ENCODE data around the gene POLN. TPM values are rescaled to one million over a fixed set of nuclear protein-coding genes. Genes with fewer than 3 reads are reported as not detected.

Gene POLN
- total RNA-seq, 1 experiment from 2014 or later, result 0.50 TPM

DNA sequence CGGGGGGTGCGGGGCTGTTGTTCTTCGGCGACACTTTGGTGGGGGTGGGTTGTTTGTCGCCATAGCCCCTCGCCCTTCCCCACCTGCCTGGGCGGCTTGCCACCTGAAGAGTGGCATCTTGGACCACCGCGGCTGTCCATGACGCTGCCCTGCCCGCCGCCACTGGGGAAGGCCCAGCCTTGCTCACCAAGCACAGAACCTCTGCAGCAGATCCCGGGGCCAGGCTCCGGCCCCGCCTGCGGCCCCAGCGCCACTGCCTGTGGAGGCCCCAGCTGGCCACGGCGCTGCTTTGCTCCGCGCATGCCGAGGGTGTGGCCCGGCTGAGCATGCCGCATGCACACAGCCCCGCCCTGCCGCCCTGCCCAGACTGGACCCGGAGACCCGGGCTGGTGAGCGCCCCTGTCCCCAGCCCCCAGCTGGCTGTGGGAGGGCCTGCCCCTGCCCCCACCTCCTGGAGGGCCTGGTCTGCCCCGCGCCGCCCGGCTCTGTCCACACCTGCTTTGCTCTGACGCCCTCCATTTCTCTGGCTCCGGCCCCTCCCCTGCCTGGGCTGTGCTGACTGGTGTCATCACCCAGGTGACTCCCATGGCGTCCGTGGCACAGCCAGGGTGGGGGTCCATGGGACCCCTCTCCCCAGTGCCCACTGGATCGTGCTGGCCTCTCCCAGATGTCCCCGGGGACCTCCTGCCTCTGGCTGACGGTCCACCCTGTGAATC lies 177.5 kb downstream of the POLN start:
- peak; percentile 43 for DNase-seq (ENCODE audit: extremely low read depth, low read depth)

DNA sequence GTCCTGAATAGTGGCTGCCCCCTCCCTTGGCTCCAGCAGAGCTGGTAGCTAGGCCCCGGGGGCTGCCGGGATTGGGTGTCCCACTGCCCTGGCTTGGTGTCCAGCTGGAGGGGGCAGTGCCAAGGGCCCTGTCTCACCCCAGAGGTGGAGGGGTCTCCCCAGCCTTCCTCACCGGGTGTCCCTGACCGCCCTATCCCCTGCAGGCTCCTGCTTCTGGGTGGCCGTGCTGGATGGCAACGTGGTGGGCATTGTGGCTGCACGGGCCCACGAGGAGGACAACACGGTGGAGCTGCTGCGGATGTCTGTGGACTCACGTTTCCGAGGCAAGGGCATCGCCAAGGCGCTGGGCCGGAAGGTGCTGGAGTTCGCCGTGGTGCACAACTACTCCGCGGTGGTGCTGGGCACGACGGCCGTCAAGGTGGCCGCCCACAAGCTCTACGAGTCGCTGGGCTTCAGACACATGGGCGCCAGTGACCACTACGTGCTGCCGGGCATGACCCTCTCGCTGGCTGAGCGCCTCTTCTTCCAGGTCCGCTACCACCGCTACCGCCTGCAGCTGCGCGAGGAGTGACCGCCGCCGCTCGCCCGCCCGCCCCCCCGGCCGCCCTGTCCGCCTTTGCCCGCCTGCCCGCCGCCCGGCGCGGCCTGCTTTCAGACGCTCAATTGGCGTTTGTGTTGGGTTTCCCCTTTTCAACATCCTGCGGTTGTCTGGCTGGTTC lies 178.2 kb downstream of the POLN start:
- no peak for DNase-seq (ENCODE audit: extremely low read depth, low read depth)

DNA sequence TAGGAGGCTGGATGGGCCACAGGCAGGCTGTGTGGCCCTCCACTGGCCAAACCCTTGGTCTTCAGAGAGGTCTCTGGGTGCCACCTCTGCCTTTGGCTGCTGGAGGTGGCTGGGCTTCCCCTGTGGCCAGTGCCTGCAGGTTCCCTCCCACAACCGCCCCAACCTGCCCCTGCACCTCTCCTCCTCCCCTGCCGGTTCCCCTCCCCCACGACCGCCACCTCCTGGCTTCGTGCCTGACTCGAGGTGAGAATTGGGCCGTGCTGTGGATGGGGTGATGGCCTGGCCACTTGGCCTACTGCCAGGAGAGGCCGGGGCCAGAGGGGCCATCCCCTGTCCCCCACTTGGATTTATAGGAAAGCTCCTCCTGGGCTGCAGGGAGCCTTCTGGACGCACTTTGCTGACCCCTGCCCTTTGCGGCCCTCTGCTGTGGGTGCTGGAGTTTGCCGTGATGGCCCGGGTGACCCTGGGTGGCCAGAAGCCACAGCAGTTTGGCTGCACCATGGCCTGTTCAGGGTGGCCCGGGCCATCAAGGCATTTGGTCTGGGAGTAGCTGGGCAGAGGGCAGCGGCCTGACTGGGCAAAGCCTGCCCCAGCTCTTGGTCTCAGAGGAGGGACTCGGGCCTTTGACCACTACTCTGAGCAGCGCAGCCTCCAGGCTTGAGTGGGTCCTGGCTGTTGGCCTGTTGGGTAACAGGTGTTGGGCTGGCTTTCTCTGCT lies 179.0 kb downstream of the POLN start:
- no peak for DNase-seq (ENCODE audit: extremely low read depth, low read depth)

DNA sequence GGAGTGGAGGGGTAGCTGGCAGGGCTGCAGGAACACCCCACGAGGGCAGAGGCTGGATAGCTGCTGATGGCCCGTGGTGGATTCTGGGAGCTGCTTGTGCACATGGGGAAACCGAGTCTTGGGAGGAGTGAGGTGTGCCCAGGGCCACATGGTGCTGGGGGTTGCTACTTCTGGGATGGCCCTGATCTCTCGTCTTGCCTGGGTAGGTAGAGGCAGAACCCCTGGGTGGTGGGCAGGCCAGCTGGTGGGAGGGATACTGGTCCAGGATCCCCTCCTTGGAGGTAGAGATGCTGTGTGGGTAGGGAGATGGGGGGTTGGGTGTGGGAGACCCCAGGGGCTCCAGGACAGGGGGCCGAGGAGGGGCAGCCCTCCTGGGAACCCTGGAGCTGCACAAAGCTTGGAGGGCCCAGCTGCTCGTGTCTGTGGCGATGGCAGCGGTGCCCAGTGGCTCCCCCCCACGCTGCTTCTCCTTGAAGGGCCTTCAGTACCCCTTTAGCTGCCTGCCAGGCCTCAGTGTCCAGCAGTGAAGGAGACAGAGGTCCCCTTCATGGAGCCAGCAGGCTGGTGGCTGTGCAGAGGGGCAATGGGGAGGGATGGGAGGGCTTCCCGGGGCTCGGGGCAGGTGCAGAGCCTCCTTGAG lies 179.6 kb downstream of the POLN start:
- DNase-seq (ENCODE audit: extremely low read depth, low read depth), result no peak

DNA sequence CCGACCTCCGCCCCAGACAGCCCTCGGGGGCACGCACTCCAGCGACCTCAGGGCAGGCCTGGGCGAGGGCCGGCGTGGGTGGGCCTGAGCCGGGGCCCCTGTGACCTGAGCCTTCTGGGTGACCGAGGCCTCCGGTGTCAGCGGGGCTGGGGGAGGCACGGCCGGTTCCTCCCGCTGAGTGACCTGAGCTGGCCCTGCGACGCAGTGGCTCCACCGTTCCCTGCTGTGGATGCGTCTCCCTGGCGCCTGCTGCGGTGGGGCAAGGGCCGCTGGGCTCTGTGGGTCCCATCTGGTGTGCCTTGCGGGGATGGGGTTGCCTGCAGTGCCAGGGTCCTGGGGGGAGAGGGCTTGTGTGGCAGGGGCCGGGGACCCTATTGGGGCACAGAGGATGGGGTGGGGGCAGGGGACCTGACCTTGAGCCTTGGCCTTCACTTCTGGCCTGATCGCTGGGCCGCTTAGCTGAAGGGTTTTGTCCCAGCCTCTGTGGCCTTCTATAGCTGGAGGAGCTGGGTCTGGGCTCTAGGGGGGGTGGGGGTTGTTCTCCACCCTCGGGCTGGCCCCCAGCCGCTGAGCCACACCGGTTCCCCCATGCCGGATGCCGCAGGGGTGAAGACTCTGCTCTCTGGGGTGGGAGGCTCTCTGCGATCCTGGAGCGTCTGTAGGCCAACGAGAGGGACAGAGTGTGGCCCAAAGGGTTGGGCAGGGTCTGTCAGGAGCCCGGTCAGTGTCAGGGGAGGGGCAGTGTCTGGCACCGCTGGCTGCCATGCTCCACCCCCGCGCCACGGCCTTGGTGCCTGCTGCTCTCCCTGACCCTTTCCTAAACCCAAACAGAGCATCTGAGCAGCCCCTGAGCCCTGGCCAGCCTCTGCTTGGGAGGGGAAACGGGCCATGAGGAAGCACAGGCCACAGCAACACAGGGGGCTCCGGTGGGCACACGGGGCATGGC lies 180.5 kb downstream of the POLN start:
- DNase-seq (ENCODE audit: extremely low read depth, low read depth), result no peak

DNA sequence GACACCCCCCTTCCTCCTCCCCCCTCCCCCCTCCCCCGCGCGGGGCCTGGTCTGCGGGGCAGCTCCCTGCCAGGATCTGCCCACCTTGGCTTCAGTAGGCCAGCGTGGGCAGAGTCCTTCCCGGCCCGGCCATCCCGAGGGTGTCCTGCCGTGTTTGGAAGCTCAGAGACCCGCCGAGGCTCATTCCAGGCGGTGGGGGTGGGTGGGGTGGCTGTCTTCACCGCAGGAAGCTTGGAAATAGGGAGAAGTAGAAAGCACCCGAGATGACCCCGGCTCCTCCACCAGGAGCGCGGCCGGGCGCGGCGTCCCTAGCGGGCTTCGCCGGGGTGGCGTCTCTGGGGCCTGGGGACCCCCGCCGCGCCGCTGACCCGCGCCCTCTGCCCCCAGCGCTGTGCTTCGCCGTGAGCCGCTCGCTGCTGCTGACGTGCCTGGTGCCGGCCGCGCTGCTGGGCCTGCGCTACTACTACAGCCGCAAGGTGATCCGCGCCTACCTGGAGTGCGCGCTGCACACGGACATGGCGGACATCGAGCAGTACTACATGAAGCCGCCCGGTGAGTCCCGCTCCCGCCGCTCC lies 181.2 kb downstream of the POLN start:
- DNase-seq (ENCODE audit: extremely low read depth, low read depth), result no peak

DNA sequence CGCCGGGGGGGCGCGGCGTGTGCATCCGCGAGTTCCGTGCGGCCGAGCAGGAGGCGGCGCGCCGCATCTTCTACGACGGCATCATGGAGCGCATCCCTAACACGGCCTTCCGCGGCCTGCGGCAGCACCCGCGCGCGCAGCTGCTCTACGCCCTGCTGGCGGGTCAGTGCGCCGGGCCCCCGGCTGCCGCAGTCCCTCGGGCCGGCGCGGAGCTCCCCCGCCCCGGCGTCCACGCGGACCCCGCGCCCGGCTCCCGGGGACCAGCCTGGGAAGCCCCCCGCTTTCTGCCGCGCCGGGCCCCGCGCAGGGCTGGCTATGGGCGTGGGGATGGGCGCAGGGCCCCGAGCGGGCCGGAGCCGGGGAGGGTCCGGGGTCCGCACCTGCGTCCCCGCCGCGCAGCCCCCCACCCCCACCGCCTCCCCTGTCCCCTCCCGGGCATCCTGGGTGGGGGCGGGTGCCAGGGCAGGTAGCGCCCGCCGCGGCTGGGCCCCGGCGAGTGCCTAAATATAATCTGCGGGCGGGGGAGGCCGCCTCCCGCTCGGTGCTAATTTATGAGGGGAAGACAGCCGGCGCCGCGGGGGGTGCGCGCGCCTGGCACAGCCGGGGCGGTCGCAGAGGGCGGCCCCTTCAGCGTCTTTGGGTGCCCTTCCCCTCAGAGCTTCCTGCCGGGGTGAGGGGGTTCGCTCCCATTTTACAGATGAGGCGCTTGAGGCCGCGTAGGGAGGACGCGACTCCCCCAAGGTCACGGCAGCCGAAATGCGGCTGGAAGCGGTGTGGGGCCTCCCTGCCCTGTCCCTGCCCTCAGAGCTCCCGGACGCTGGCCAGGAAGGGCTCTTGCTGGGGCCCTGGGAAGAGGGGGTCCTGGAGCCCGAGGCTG lies 182.0 kb downstream of the POLN start:
- DNase-seq (ENCODE audit: extremely low read depth, low read depth), result no peak

DNA sequence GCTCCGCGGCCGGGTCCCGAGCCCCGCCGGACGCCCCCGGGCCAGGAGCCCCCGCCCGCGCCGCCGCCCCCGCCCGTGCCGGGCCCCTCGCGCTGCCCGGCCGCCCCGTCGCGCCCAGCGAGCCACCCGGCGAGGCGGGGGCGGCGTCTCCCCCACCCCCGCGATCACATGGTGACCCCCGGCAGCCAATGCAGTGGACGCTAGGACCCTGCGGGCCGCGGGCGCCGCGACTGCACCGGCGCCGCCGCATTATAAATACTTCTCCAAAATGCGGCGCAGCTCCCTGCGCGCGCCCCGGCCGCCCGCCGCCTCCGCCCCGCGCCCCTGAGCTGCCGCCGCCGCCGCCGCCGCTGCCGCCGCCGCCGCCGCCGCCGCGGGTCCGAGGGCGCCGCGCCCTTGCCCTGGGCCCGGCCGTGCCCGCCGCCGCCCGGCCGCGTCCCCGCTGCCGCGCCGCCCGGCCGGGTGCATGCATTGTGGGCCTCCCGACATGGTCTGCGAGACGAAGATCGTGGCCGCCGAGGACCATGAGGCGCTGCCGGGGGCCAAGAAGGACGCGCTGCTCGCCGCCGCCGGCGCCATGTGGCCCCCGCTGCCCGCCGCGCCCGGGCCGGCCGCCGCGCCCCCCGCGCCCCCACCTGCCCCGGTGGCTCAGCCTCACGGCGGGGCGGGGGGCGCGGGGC lies 182.7 kb downstream of the POLN start, which contains the start of gene NAT8L:
TSS of gene NAT8L (plus strand) at position 282 of the 680 bp plus-strand sequence. CDS start at position 467, 185 bp downstream.
- DNase-seq (ENCODE audit: extremely low read depth, low read depth), result no peak

DNA sequence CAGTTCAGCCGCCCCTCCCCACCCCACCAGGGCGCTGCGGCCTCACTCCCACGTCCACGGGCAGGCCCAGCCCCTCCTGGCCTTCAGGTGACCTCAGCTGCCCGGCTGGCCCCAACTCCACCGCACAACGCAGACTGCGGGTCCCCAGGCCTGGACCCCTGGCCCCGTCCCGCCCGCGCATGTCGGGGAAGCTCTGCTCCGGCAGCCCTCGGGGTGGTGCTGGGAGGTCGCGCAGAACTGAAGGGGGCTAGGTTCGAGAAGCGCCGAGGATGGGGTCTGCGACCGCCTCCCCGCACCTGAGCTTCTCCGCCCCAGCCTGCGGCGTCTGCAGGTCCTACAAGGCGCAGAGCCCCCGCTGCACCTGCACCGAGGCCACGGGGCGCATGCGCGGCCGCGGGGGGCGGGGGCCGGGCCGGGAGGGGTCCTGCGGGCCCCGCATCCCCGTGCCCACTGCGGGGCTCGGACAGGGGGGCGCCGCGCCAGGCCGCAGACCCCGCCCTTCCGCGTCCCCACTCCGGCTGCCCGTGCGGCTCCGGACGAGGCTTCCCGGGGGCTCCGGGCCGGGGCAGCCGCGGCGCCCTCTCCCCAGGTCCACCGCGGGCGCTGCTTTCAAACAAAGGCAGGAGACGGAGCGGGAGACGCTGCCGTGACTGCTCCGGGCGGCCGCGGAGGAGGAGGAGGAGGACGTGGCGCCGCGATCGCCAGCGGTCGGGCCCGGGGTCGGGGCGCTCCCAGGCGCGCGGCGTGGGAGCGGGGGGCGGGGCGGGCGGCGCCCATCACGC lies 183.5 kb downstream of the POLN start:
- DNase-seq (ENCODE audit: extremely low read depth, low read depth), result no peak

DNA sequence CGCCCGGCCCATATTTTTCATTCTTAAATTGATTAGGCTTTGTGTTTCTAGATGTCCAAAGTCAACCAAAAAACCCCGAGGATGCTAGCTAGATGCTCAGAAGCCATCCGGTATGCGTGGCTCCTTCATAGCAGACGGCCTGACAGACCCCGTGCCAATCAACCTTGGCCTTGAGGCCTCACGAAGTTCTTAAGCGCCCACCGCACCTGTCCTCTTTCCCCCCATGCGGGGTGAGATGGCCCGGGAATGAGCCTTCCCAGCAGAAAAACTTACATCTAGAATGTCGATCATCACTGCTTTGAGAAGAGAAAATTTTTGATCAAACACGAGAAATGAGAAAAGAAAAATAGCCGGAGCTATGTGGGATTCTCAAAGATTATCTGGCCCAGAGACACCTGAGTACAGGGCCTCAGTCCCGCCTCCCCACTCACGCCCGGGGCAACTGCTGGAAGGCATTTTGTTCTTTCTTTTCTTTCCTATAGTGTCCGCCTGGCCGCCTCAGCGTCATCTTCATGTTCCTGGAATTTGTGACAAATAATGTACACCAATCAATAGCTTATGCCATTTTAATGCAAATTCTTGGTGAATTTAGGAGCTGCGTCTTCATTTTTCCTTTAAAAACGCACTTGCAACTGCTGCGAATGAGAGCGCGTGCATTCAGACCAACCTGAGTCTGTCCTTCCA lies 184.4 kb downstream of the POLN start:
- DNase-seq (ENCODE audit: extremely low read depth, low read depth), result no peak

DNA sequence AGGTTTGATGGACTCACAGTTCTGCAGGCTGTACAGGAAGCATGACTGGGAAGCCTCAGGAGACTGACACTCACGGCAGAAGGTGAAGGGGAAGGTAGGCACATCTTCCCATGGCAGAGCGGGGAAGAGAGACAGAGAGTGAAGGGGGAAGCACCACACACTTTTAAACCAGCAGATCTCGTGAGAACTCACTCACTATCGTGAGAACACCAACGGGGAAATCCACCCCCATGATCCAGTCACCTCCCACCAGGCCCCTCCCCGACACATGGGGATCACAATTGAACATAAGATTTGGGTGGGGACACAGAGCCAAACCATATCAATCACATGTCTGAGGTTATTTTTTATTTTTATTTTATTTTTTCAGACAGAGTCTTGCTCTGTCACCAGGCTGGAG lies 187.7 kb downstream of the POLN start:
- no peak for DNase-seq (ENCODE audit: extremely low read depth, low read depth)

DNA sequence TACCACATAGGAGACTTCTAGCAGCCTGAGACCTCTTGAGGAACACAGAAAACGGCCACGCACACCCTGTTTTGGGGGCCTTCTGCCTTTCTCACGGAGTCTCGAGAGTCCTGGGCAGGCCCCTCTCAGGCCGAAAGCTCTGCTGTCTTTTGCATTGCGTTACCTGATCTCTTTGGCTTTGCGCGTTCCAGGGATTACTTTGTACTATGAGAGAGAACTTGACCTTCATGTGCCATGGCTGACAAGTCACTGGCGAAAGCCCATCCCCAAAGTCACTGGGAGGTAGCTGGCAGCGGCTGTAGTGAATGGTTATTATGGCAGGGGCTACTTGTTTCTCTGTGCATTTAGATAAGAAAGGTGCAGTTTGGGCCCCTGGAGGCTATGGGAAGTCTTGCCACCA lies 190.8 kb downstream of the POLN start:
- no peak for DNase-seq (ENCODE audit: extremely low read depth, low read depth)

DNA sequence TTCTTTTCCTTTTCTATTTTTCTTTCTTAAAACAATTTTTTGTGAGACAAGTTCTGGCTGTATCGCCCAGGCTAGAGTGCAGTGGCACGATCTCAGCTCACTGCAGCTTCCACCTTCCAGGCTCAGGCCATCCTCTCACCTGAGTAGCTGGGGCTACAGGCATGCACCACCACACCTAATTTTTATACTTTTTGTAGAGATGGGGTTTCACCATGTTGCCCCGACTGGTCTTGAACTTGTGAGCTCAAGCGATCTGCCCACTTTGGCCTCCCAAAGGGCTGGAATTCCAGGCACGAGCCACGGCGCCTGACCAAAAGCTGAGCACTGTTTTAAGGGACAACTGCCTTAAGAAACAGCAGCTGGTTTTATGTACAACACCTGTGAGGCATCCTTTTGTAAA lies 192.1 kb downstream of the POLN start:
- DNase-seq (ENCODE audit: extremely low read depth, low read depth), result no peak

DNA sequence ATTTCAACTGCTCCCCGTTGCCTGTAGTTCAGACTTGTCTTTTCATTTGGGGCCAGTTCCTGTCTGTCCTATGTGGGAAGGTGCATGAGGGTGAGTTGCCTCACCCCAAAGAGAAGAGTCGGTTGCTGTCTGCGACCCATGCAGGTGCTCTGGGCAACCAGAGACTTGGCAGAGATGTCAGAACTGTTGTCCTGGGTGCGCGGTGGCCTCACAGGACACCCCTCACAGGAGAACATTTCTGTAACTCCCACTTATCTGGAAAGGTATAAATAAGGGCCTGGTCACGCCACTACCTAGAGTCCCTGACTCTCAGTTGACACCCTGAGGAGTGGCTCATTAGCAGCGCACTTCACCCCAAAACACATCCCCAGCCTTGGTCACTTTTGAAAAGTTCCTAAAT lies 192.5 kb downstream of the POLN start:
- DNase-seq (ENCODE audit: extremely low read depth, low read depth), result no peak

DNA sequence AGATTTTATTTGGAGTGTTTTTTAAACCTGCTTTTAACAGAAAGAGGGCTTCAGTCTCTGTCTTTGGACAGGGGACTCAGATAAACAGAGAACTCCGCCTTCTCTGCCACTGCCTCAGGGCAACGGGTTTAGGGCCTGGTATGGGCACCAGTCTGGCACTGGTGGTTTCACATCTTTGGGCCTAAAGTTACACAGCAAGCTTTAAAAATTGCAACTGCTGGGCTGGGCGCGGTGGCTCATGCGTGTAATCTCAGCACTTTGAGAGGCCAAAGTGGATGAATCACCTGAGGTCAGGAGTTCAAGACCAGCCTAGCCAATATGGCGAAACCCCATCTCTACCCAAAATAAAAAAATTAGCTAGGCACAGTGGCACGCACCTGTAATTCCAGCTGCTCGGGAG lies 193.1 kb downstream of the POLN start:
- no peak for DNase-seq (ENCODE audit: extremely low read depth, low read depth)

DNA sequence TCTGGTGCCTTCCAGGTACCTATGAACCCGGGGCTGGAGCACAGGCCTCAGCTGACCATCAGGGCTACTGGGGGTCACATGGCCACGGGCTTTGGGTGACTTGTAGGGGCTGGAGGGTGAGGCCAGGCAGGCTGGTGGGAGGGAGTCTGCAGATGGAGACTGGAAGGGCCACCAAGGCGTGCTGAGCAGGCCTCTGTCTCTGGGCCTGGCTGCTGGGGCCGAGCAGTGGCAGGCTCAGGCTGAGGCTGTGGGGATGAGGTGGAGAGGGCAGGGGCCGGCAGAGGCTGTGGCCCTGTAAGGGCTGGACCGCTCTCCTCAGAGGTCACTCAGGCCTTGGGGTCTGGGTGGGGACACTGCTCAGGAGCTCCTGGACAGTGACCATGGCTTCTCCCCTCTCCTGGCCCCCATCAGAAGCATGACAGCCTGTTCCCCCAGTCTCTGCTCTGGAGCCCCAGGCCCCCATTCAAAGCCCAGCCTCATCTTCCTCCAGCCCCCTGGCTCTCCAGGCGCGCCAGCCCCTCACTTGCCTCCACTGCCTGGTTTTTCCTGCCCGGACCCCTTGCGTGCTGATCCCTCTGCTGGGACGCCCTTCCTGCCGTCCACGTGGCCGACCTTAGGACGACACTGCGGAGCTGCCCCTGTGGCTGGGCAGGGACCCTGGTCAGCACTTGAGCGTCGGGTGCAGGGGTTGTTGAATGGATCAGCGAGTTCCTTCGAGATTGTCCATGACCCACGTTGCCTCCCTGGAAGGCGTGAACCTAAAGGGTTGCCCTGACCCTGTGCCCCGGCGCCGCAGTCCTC lies 193.9 kb downstream of the POLN start:
- no peak for DNase-seq (ENCODE audit: extremely low read depth, low read depth)
